ENCODE measurements around the gene CFAP53. TPM values are rescaled to one million over a fixed set of nuclear protein-coding genes. Genes with fewer than 3 reads are reported as not detected.
"Not testable (repeated sequence)": the region's sequence is repeated elsewhere in the genome, so short reads cannot be mapped to it uniquely, and the experiment has no call there.

Gene CFAP53, protein sequence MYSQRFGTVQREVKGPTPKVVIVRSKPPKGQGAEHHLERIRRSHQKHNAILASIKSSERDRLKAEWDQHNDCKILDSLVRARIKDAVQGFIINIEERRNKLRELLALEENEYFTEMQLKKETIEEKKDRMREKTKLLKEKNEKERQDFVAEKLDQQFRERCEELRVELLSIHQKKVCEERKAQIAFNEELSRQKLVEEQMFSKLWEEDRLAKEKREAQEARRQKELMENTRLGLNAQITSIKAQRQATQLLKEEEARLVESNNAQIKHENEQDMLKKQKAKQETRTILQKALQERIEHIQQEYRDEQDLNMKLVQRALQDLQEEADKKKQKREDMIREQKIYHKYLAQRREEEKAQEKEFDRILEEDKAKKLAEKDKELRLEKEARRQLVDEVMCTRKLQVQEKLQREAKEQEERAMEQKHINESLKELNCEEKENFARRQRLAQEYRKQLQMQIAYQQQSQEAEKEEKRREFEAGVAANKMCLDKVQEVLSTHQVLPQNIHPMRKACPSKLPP
- polyA plus RNA-seq (2014; cell fraction: cytosol; rRNA removed): 0.29 TPM in 1 of 2 replicates, not detected in the other
- polyA plus RNA-seq (2014; cell fraction: nucleus; rRNA removed): not detected in 2 replicates

DNA sequence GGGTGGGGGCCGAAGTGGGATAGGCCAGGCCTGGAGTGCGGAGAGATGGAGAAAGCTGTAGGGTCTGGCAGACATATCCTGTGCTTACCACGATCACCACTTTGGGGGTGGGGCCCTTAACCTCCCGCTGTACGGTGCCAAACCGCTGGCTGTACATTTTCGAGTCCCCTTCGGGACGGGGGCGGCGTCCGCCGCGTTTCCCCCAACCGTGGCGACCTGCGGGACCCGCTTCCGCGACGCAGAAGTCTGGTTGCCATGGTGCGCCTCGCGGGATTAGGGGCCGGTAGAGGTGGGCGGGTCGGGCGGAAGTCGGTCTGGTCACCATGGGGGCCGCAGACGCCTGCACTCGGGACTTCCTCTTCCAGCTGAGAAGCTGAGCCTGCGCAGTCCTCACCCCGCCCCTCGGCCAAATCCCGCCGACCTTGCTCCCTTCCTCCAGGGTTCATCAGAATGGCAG is at the start of gene CFAP53:
Gene CFAP53, minus strand, starts transcription at position 248 of the 457 bp plus-strand sequence. Its CDS starts 91 bp downstream, at position 157.
- peak; percentile 78 for DNase-seq (ENCODE audit: low spot score)

DNA sequence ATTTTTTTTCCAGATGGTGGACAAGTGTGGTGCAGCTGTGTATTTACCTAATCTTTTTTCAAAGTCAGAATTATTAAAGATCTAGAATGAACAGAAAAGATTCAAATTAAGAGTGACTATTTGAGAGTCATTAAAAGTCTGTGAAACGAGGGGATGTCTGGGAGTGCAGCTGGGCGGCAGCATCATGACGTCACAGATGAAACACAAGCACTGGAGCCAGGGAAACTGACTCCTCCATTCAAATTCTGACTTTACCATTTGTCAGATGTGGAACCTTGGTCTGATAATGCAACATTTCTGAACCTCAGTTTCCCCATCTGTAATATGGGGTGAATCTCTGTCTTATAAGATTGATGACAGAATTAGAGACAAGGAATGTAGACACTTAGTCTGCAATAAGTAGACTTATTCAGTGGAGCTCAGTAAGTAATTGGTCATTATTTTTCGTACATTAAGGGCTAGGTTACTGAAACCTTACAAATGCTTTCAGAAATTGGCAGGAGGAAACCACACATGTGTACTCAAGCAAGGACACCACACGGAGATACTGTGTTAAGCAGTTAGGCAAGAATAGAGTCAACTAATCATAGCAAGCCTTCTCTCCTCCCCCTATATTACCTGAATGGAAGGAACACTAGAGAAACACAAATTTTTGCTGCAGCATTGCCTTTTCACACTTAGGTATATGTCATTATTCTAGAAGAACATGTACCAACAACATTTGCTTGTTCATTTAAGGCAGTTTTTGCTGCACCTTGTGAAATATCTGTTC is 49.0 kb upstream of the CFAP53 start:
- DNase-seq (ENCODE audit: low spot score): no peak

DNA sequence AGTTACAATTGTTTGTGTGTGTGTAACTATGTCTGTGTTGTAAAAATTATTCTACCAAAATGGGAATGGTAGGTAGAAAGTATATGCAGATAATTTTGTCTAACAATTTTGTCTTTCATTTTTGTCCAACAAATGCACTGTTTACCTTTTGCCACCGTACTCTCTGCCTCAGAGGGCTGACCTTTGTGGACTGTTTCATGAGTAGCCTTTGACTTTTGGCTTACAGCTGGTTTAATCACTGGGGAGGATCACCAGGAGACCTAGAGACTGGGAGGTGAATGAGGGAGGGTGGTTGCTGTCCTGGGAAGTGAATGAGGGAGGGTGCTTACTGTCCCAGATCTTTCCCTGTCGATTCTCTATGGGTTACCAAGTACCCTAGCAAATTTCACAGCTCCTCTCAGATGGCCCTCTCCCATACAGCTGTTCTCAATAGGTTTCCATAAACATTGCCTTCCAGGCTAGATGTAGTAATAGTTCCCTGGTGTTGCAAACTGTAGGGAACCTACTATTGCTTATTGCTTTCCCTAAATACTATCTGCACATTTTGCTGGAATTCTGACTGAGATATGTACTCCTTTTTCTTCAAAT is 47.7 kb upstream of the CFAP53 start:
- no peak for DNase-seq (ENCODE audit: low spot score)

DNA sequence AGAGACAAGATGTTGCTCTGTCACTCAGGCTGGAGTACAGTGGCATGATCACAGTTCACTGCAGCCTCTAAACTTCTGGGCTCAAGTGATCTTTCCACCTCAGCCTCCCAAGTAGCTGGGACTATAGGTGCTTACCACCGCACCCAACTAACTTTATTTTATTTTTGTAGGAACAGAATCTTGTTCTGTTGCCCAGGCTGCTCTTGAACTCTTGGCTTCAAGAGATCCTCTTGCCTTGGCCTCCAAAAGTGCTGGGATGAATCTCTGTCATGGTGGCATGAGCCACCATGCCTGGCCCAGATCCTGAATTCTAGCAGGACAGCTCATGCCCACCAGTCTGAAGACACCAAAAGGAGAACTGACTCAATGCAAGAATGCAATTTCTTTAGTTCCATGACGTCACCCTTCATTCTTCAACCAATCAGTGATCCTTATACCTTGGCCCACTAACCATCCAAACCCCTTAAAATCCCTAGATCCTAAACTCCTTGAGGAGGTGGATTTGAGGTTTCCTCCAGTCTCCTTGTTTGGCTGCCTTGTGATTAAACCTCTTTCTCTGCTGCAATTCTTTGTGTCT is 46.8 kb upstream of the CFAP53 start:
- DNase-seq (ENCODE audit: low spot score): no peak

DNA sequence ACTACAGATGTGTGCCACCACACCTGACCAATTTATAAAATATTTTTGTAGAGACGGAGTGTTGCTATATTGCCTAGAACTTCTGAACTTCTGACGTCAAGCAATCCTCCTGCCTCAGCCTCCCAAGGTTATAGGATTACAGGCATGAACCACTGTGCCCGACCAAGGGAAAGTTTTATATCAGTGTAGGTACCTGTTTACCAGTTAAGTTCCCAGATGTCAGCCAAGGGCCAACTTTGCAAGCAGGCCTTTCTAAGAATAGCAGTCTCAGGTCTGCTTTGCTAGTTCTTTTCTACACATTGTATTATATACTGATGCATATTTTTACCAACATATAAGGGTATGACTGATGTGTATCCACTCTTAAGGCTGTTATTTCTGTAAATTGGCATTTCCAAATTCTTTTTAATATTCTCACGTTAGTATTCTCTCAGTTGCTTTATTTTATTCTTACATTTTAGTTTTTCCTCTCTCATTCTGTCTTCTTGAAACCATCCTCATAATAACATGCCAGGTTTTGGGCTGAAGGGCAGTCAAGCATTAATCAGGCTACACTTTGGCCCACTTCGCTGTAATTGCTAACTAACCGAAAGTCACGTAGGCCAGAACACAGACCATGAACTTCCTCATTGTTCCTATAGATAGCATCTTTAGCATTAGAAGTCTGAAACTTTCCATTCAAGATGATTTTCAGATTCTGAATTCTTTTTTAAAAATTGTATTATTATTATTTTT is 46.2 kb upstream of the CFAP53 start:
- no peak for DNase-seq (ENCODE audit: low spot score)

DNA sequence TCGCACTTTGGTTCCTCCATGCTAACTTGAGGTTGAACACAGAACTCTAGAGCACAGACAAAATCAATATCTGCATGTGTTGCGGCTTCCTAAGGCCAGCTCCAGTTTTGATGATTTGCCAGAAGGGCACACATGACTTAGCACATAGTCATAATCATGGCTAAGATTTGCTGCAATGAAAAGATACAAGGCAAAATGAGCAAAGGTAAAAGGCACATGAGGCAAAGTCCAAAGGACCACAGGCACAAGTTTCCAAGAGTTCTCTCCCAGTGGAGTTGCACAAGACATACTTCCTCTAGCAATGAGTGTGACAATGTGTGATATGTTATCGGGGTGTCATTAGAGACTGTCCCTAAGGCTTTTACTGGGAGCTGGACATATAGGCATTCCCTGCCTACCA is 45.4 kb upstream of the CFAP53 start:
- no peak for DNase-seq (ENCODE audit: low spot score)

DNA sequence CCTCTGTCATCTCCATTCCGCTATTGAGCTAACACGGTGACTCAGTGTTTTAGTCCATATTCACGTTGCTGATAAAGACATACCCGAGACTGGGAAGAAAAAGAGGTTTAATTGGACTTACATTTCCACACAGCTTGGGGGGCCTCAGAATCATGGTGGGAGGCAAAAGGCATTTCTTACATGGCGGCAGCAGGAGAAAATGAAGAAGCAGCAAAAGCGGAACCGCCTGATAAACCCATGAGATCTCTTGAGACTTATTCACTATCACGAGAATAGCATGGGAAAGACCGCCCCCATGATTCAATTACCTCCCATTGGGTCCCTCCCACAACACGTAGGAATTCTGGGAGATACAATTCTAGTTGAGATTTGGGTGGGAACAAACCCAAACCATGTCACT is 43.8 kb upstream of the CFAP53 start:
- no peak for DNase-seq (ENCODE audit: low spot score)

DNA sequence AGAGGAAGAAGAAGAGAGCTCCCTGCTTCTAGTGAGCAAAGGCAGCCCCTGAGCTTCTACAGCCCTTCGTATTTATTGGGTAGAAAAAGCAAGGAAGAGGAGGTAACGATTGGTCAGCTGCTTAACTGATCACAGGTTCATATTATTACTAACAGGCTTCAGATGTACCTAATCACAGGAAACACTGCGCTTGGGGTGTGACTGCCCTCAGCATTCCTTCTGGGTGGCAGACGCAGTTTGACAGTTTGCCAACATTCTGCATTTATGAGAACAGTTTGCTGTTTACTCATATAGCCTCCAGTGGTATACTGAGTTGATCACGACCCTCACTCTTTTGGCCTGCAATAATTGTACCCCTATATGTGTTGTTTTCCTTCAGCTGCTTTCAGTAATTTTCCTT is 42.6 kb upstream of the CFAP53 start:
- DNase-seq (ENCODE audit: low spot score): not testable (repeated sequence)

DNA sequence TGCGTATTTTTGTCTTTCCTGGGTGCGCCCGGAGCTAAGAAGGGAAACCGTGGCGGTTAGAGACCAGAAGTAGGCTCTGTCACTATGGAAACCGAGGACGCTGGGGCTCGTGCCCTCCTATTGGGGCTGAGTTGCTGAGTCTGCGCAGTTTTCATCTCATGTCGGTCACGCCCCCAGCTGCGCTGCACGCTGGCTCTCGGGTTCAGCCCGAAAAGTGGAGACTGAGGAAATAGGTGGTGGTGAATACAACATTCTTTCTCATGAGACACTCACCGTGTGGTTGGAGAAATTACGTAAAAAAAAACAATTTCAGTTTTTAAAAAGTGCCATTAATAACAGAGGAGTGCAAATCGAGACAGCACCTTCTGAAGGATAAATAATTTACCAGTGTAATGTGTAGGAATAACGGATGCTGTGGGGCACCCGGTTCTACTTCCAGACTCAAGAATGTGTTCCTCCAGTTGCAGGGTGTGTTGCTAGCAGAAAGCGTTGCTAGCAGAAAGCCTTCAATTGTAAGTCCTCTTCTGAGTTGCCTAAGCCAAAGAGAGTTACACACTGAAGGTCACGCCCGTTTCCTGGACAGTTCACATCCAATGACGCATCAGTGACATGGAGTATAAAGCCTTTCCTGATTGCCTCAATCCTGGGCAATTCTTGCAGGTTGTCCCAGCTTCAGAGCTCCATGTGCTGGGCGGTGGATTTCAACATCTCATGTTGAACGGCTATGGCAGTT is 41.6 kb upstream of the CFAP53 start:
- DNase-seq (ENCODE audit: low spot score): peak; percentile 80

DNA sequence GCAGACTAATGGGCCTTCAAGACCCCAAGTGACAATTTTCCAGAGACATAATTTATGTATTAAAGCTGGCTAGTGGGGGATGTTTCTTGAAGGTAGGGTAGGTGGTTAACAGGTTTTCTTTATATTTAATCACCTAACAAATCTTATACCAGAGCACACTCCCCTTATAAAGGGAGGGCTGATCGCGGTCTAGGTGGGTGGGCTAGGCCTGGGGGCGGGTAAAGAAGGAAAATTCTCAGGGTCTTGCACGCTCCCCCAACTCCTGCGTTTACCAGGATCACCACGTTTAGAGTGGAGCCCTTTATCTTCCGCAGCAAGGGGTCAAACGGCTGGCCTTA is 41.1 kb upstream of the CFAP53 start:
- no peak for DNase-seq (ENCODE audit: low spot score)

DNA sequence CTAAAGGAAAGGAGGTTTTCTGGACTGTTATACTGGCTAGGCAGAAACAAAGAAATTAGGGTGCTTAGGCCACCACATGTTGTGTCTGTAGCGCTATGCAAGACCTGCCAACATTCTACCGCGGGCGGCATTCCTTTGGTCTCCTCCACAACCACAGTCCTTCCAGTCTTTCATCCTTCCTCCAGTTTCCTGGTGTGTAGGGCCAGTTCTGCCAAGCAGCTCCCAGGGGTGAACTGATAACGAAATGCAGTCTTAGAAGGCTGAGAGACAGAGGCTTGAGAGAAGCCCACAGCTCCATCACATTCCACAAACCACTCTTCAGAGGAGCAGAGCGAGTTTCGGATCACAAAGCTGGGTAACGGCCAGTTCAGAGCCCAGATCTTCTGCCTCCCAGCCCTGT is 40.6 kb upstream of the CFAP53 start:
- no peak for DNase-seq (ENCODE audit: low spot score)

DNA sequence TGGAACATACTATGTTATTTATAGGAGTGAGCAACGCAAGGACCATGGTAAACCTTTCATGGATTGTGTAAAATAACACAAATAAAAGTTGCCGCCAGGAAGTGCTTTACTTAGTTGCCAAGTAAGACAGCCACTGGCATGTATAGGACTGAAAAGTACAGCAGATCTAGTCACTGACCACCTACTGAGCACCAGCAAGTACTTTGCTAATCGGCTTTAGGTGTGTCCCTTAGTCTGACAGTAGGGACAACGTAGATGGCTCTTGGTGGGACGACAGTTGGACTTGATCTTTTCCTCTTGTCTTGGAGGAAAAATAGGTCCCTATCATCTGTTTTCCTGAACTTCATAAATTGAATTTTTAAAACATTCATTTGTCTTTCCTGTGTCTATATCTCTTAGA is 34.8 kb upstream of the CFAP53 start:
- DNase-seq (ENCODE audit: low spot score): no peak

DNA sequence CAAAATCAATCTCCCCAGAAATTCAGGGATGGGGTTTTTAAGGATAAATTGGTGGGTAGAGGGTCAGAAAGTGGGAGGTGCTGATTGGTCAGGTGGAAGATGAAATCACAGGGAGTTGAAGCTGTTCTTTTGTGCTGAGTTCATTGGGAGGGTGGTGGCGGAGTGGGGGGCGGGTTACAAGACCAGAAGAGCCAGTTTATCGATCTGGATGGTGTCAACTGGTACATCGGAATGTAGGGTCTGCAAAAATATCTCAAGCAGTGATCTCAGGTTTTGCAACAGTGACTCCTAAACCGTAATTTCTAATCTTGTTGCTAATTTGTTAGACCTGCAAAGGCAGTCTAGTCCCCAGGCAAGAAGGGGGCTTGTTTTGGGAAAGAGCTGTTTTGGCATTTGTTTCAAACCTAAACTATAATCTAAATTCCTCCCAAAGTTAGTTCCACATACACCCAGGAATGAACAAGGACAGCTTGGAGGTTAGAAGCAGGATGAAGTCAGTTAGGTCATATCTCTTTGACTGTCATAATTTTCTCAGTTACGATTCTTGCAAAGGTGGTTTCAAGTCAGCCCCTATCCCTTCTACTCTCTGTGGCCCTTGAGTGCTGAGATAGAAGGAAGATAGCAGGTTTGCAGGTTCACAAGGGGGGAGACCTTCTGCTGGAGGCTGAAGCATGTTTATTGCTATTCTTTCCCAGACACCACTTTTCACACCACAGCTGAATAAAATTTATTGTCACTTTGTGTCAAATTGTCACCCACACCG is 33.5 kb upstream of the CFAP53 start:
- no peak for DNase-seq (ENCODE audit: low spot score)

DNA sequence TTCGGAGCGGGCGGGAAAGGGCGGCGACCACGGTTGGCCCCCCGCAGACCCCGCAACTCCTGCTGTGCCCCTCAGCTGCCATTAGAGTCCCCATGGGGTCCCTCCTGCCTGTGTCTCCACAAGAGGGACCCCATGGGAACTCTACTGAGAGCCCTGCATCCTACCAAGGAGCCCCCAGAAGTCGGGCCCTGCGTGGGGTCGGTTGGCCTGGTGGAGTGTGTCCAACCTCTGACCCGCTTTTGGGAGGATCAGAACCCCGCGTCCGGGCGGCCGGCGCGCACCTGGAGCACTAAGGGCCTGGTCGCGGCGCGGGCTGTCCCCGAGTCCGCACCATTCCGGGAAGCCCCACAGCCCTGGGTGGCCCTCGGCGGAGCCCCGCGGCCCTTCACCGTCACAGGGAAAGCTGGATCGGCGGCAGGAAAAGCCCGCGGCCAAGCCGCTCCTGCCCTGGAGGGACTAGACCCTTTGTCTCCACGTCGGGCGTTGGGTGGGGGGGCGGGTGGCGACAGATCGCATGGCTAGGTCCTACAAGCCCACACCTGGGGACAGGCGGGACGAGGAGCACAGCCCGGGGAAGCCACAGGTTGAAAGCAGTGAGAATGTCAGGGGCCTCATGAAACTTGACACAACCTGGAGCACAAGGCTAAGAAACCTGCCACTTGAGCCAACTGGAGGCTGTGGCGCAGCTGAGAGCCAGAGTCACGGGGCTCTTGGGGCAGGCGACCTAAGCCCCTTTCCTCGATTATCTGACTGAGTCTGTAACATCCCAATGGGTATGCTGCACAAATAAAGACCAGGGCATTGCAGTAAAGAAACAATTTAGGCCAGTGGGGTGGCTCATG is 32.4 kb upstream of the CFAP53 start:
- no peak for DNase-seq (ENCODE audit: low spot score)

DNA sequence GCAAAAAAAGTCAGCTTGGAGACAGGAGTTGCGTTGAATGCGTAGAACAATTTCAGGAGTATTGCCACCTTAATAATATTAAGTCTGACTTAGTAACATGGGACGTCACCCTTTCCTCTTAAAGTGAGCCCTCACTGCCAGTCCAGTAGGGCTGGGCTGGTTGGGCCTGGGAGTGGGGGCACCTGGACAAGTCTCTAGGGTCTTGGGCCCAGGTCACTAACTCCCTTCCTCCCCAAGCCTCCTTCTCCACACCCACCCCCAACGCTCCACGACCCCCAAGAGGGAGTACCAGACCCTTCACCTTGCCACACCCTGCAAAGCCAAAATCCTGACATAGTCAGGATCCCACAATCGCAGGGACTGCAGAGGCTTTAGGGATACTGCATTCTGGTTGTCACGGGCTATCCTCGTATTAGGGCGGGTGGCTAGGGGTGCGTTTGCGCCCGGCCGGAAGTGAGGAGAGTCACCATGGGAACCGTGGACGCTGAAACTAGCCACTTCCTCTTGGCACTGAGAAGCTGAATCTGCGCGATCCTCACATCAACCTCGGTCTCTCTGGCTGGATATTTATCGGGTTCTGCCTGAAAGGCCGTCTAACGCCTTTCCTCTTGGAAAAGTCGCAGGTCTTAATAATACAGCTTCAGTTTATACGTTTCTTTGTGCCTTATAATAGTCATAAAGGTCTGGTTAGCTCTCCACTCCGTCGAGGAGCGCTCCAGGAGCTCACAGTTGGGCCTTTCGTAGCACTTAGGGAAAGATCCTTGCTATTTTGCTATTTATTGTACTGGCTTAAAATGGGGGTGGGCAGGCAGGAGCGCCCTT is 31.5 kb upstream of the CFAP53 start:
- DNase-seq (ENCODE audit: low spot score): peak; percentile 43

DNA sequence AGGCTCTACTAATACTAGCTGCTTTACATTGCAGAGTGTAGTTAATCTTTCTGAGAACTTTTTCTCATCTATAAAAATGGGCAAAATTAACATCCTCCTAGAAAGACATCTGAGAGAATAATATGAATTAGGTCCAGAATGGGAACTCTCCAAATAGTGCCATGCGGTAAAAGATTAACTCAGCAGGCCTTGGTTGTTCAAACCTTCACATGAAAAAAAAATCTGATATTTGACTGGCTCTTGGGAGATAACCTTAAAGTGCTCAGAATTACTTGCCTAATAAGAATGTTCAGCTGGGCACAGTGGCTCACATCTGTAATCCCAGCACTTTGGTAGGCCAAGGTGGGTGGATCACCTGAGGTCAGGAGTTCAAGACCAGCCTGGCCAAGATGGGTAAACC is 26.7 kb upstream of the CFAP53 start:
- DNase-seq (ENCODE audit: low spot score): no peak

DNA sequence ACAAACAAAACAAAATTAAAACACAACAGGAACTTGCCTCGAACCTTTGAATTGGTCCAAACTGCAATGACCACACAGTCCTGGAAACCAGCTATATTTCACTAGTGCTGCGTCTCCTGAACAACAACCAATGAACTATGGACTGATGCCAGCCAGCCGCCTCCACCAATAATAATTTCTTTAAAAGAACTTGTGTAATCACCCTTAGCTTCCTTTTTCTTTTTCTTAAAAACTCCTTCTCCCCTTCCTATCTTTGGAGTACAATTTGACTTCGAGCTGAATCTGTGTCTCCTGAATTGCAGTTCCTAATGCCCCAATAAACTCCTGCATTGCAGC is 22.8 kb upstream of the CFAP53 start:
- no peak for DNase-seq (ENCODE audit: low spot score)
